HepG2 (cell line): Measurements from ENCODE around the gene COMMD10. TPM values are rescaled to one million over a fixed set of nuclear protein-coding genes. Genes with fewer than 3 reads are reported as not detected.

Experiments used
- ATAC-seq: fragments of 200-7000 bp; cut with Tn5 transposase; 3 replicates; pipeline ENCODE4 v1.9.1; 2020; ENCODE audit warnings: mild to moderate bottlenecking, moderate library complexity
- BruUV-seq: library from RNA; stranded (reverse); fragments of 400-500 nt; replicated peaks from 2 replicates; lab custom pipeline; 2021; lab: Mats Ljungman, UMichigan
- CTCF ChIA-PET: fragments of 300-600 bp; formaldehyde crosslinking; extraction: SDS; loops from one replicate; lab custom pipeline; 2021; ENCODE audit warnings: low total read pairs, inconsistent platforms, low intra/inter-chr PET ratio; lab: Yijun Ruan, JAX
- POLR2A ChIA-PET: fragments of 350-600 bp; sonication (Branson Sonifier 250); formaldehyde crosslinking; loops from one replicate; lab custom pipeline; 2020; ENCODE audit warnings: antibody characterized with exemption, inconsistent platforms; lab: Yijun Ruan, JAX
- DNase-seq: peaks from one replicate; pipeline ENCODE4 v3.0.0-alpha.2; 2015; ENCODE audit warnings: low spot score
- FAIRE-seq: peaks from 3 replicates; lab custom pipeline; 2011; peaks lifted over from hg19 to GRCh38; lab: Jason Lieb, UNC
- H2AFZ ChIP-seq: one replicate; pipeline ENCODE4 v1.6.1; 2011; ENCODE audit warnings: low read length, inconsistent platforms
- H3K27ac ChIP-seq: fragments of 300-600 bp; 3 replicates; pipeline ENCODE4 v1.8.0; 2011; ENCODE audit warnings: mixed run types, mild to moderate bottlenecking, mixed read lengths, low read length, inconsistent platforms; ENCODE audit not compliant: insufficient read depth; ENCODE audit errors: extremely low read length
- H3K27me3 ChIP-seq, 2 experiments: fragments of 200-600 bp in 1 of 2; 2 replicates in 1 of 2; 3 replicates in 1 of 2; pipeline versions ENCODE4 v1.6.0 to v1.8.0; 2011; ENCODE audit warnings: low read length in 2 of 2, mild to moderate bottlenecking in 2 of 2, moderate library complexity in 2 of 2, inconsistent platforms in 1 of 2; ENCODE audit not compliant: insufficient read depth in 2 of 2, control insufficient read depth in 1 of 2
- H3K36me3 ChIP-seq, 2 experiments: fragments of 200-600 bp in 1 of 2; replicated peaks in 1 of 2; 2 replicates in 1 of 2; 3 replicates in 1 of 2; pipeline versions ENCODE4 v1.5.1 to v1.8.0; 2011; ENCODE audit warnings: low read length in 2 of 2, inconsistent platforms in 1 of 2; ENCODE audit not compliant: insufficient read depth in 2 of 2, control insufficient read depth in 1 of 2
- H3K4me1 ChIP-seq: 2 replicates; pipeline ENCODE4 v1.5.1; 2012; ENCODE audit warnings: low read length, inconsistent platforms; ENCODE audit not compliant: insufficient read depth
- H3K4me2 ChIP-seq: 2 replicates; pipeline ENCODE4 v1.6.0; 2011; ENCODE audit warnings: low read depth, low read length, inconsistent platforms
- H3K4me3 ChIP-seq, 3 experiments: fragments of 200-600 bp in 1 of 3; sonication (generic), shearing (Covaris generic) in 1 of 3; replicated peaks in 1 of 3; 2 replicates each; pipeline ENCODE4 v1.5.1; 2011 to 2016; ENCODE audit warnings: low read length in 3 of 3, inconsistent platforms in 2 of 3, low read depth in 2 of 3, mild to moderate bottlenecking in 2 of 3, control low read depth in 1 of 3, mixed read lengths in 1 of 3; ENCODE audit not compliant: insufficient read depth in 1 of 3
- H3K79me2 ChIP-seq: one replicate; pipeline ENCODE4 v1.6.1; 2011; ENCODE audit warnings: low read length, inconsistent platforms; ENCODE audit not compliant: insufficient read depth
- H3K9ac ChIP-seq: 2 replicates; pipeline ENCODE4 v1.6.0; 2011; ENCODE audit warnings: mild to moderate bottlenecking, low read depth, low read length, inconsistent platforms; ENCODE audit not compliant: insufficient read depth
- H3K9me3 ChIP-seq: 2 replicates; pipeline ENCODE4 v1.5.1; 2012; ENCODE audit warnings: mild to moderate bottlenecking, low read length
- H4K20me1 ChIP-seq: 2 replicates; pipeline ENCODE4 v1.6.0; 2011; ENCODE audit warnings: inconsistent platforms, mild to moderate bottlenecking, low read length, moderate library complexity; ENCODE audit not compliant: insufficient read depth
- GMEB1 ChIP-seq: sonication (generic); formaldehyde crosslinking; IDR thresholded peaks from 2 replicates; pipeline ENCODE4 v1.5.1; 2020; ENCODE audit warnings: missing genetic modification reagents, mild to moderate bottlenecking, borderline replicate concordance
- SMAD3 ChIP-seq: sonication (generic); formaldehyde crosslinking; IDR thresholded peaks from 2 replicates; pipeline ENCODE4 v1.4.0; 2020; ENCODE audit warnings: missing genetic modification reagents
- SOX5 ChIP-seq: IDR thresholded peaks from 2 replicates; pipeline ENCODE4 v1.6.1; 2016; ENCODE audit warnings: borderline replicate concordance
- SRSF1 ChIP-seq: fragments of 200-400 bp; formaldehyde crosslinking; optimal IDR thresholded peaks from 2 replicates; pipeline ENCODE3; 2017; ENCODE audit warnings: mild to moderate bottlenecking, low read depth, low read length, moderate library complexity
- THAP11 ChIP-seq: IDR thresholded peaks from 2 replicates; pipeline ENCODE4 v1.6.1; 2016; ENCODE audit warnings: missing biosample characterization, missing genetic modification reagents
- ZNF160 ChIP-seq: sonication (generic); formaldehyde crosslinking; IDR thresholded peaks from 2 replicates; pipeline ENCODE4 v1.8.0; 2022; ENCODE audit warnings: mild to moderate bottlenecking, inconsistent platforms, missing genetic modification reagents
- ZNF18 ChIP-seq: sonication (generic); formaldehyde crosslinking; IDR thresholded peaks from 2 replicates; pipeline ENCODE4 v1.8.0; 2022; ENCODE audit warnings: mild to moderate bottlenecking, missing genetic modification reagents; ENCODE audit not compliant: insufficient replicate concordance
- ZNF24 ChIP-seq: fragments of 450-650 bp; IDR thresholded peaks from 2 replicates; pipeline ENCODE4 v1.6.1; 2017; ENCODE audit warnings: antibody characterized with exemption, mild to moderate bottlenecking
- ZNF430 ChIP-seq: sonication (generic); formaldehyde crosslinking; IDR thresholded peaks from 2 replicates; pipeline ENCODE4 v1.9.0; 2021; ENCODE audit warnings: mild to moderate bottlenecking, missing genetic modification reagents
- ZNF432 ChIP-seq: sonication (generic); formaldehyde crosslinking; IDR thresholded peaks from 2 replicates; pipeline ENCODE4 v1.5.0; 2020; ENCODE audit warnings: missing genetic modification reagents, mild to moderate bottlenecking, borderline replicate concordance
- ZNF512 ChIP-seq: sonication (generic); formaldehyde crosslinking; IDR thresholded peaks from 2 replicates; pipeline ENCODE4 v1.4.0; 2020; ENCODE audit warnings: mild to moderate bottlenecking, missing genetic modification reagents
- WGBS: methylation state at CpG from one replicate; pipeline ENCODE4 v1.1.6; 2017; ENCODE audit warnings: low lambda C conversion rate; 5-methylcytosine and 5-hydroxymethylcytosine counted together
- in situ Hi-C: cut with HindIII; loops from 2 replicates; pipeline ENCODE4 v1.10.0; 2017; ENCODE audit warnings: low pct_unique_long_range_greater_than_20kb; ENCODE audit not compliant: extremely low pct_ligation_motif_present
- intact Hi-C: fragments of 100-400 bp; cut with micrococcal nuclease; formaldehyde crosslinking; loops from one replicate; pipeline ENCODE4 v1.10.0; 2022; ENCODE audit not compliant: unreplicated experiment
- polyA plus RNA-seq, 8 experiments: library from polyadenylated mRNA; depleted of rRNA in 3 of 8; stranded (reverse) in 7 of 8; unstranded in 1 of 8; fragments of >200 nt; fragmentation: Illumina TruSeq in 4 of 8; extraction: Trizol in 4 of 8; gene quantifications; 2 replicates each; pipeline versions ENCODE4 v1.2.1 to v1.2.3, GENCODE V29; 2011 to 2016; ENCODE audit warnings: low read depth in 4 of 8, missing spikeins in 1 of 8, mixed read lengths in 1 of 8; ENCODE audit not compliant: insufficient read depth in 1 of 8
- total RNA-seq, 5 experiments: library from RNA; depleted of rRNA; stranded (reverse); fragments of >200 nt; fragmentation: Illumina TruSeq; extraction: Trizol; gene quantifications; 2 replicates each; pipeline ENCODE4 v1.2.3, GENCODE V29; 2016; ENCODE audit warnings: low read depth in 1 of 5
- TF ChIP-seq, protein P1 (sequence below): sonication (generic); formaldehyde crosslinking; IDR thresholded peaks from 2 replicates; pipeline ENCODE4 v1.8.0; 2022; ENCODE audit warnings: missing genetic modification reagents, mild to moderate bottlenecking, moderate library complexity, borderline replicate concordance

Gene COMMD10
- total and polyA plus RNA-seq, 2 of the 13 experiments (the other 11 are each of a cell fraction or from before 2014, with no cell fraction given) = 16.9 to 39.3 TPM

DNA sequence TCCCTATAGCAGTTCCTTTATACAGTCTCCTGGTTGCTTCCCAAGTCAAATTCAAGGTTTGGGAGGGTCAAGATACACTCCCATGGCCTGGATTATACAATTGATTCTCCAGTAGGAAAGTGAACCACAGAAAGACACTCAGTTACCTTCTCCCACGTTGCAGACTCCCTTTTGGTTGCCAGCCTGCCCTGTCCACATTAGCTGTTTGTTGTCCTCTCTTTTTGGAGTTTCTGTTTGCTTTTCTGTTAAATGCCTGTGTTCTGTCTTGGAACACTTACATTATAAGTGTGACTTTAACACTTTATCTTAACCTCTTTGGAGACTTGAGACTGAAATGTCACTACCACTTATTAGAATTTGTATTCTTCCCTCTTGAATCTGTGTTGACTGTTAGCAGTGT lies 30.3 kb downstream of the COMMD10 start:
- no TSS peak for BruUV-seq
- DNase-seq (no peak), FAIRE-seq (no peak), ATAC-seq (no peak)
- Histone ChIP-seq H3K79me2 (peaks cover 2% of the 10 kb centered on the region), H3K4me1 (no peaks in the 10 kb centered on the region), H3K36me3 (0 out of 5 replicates have a peak, but pooled peaks cover 0 to 9% of the 10 kb centered on the region in 2 experiments), H4K20me1 (no peaks in the 10 kb centered on the region), H3K4me2 (no peak overlapping the region), H2AFZ (no peak overlapping the region), H3K27me3 (no peaks in the 10 kb centered on the region), H3K27ac (no peak overlapping the region), H3K9me3 (peaks cover 29% of the 10 kb centered on the region), H3K4me3 (no peak overlapping the region), H3K9ac (no peak overlapping the region)
- in situ Hi-C loops (no loop called here), intact Hi-C loops (no loop called here)
- WGBS = 87% methylated on average over 1 of the region's 1 CpG
- ChIA-PET POLR2A (no interaction called here), CTCF (no interaction called here)
- TF ChIP-seq ZNF430 (no peak), THAP11 (CRISPR knock-in tag) (no peak), ZNF432 (CRISPR knock-in tag) (no peak), ZNF24 (no peak), GMEB1 (CRISPR knock-in tag) (no peak), SRSF1 (no peak)

GRCh38 chr5:116130471-116130870 lies 45.6 kb downstream of the COMMD10 start:
- POLR2A ChIA-PET = no interaction called here
- intact Hi-C loops (loop anchor here (10.0 kb wide), 1 partner anchor 634 kb away; no protein-coding TSS in a partner anchor), in situ Hi-C loops (loop anchor here (25.0 kb wide), 1 partner anchor 807 kb away; no protein-coding TSS in a partner anchor)
- WGBS = 81% methylated on average over 2 of the region's 2 CpGs
- CTCF ChIA-PET = no interaction called here
- Histone ChIP-seq H3K9me3 (no peaks in the 10 kb centered on the region), H3K27me3 (no peaks in the 10 kb centered on the region), H2AFZ (no peak overlapping the region), H3K79me2 (no peaks in the 10 kb centered on the region), H3K4me2 (no peak overlapping the region), H4K20me1 (no peaks in the 10 kb centered on the region), H3K4me3 (no peak overlapping the region), H3K4me1 (no peaks in the 10 kb centered on the region), H3K9ac (no peak overlapping the region), H3K27ac (no peak overlapping the region), H3K36me3 (no peaks in the 10 kb centered on the region)
- DNase-seq (no peak), ATAC-seq (no peak), FAIRE-seq (no peak)
- BruUV-seq = no TSS peak
- TF ChIP-seq SOX5 = no peak
- no peak for TF ChIP-seq ZNF160 (CRISPR knock-in tag)
- TF ChIP-seq, protein P1, sequence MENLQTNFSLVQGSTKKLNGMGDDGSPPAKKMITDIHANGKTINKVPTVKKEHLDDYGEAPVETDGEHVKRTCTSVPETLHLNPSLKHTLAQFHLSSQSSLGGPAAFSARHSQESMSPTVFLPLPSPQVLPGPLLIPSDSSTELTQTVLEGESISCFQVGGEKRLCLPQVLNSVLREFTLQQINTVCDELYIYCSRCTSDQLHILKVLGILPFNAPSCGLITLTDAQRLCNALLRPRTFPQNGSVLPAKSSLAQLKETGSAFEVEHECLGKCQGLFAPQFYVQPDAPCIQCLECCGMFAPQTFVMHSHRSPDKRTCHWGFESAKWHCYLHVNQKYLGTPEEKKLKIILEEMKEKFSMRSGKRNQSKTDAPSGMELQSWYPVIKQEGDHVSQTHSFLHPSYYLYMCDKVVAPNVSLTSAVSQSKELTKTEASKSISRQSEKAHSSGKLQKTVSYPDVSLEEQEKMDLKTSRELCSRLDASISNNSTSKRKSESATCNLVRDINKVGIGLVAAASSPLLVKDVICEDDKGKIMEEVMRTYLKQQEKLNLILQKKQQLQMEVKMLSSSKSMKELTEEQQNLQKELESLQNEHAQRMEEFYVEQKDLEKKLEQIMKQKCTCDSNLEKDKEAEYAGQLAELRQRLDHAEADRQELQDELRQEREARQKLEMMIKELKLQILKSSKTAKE (CRISPR knock-in tag) = no peak
- no peak for TF ChIP-seq ZNF18 (CRISPR knock-in tag)
- TF ChIP-seq ZNF512 (CRISPR knock-in tag) = no peak
- TF ChIP-seq SMAD3 (CRISPR knock-in tag) = no peak
